ENCODE results near the gene EIF1.
"Not testable (repeated sequence)": the region's sequence is repeated elsewhere in the genome, so short reads cannot be mapped to it uniquely, and the experiment has no call there.

EIF1 gene

GRCh38 chr17:41688641-41689496 is at the start of gene EIF1:
Gene EIF1, plus strand, starts transcription at chr17:41688885. Its CDS starts 154 bp downstream, at chr17:41689039.
- DNase-seq, result peak; percentile 100

GRCh38 chr17:41638941-41639340 is 49.7 kb upstream of the EIF1 start:
- no peak for DNase-seq

- no peak for DNase-seq
Measured at GRCh38 chr17:41639492-41640473, 48.9 kb upstream of the EIF1 start.

GRCh38 chr17:41640596-41640995 is 48.1 kb upstream of the EIF1 start:
- DNase-seq, result not testable (repeated sequence)

GRCh38 chr17:41642252-41643156 is 46.2 kb upstream of the EIF1 start:
- DNase-seq, result no peak

GRCh38 chr17:41647038-41647813 is 41.5 kb upstream of the EIF1 start:
- DNase-seq, result no peak

- peak; percentile 83 to 90 for DNase-seq
Measured at GRCh38 chr17:41647940-41648410, 40.7 kb upstream of the EIF1 start.

- peak; percentile 76 to 84 for DNase-seq
Measured at GRCh38 chr17:41648411-41649195, 40.1 kb upstream of the EIF1 start.

GRCh38 chr17:41649923-41650519 is 38.7 kb upstream of the EIF1 start:
- DNase-seq, result no peak

GRCh38 chr17:41650794-41651624 is 37.7 kb upstream of the EIF1 start:
- DNase-seq, result no peak

GRCh38 chr17:41651625-41652460 is 36.8 kb upstream of the EIF1 start:
- DNase-seq, result no peak

GRCh38 chr17:41652461-41652970 is 36.2 kb upstream of the EIF1 start:
- no peak for DNase-seq

- DNase-seq, result no peak
Measured at GRCh38 chr17:41653421-41653820, 35.3 kb upstream of the EIF1 start.

- no peak for DNase-seq
Measured at GRCh38 chr17:41653892-41654677, 34.6 kb upstream of the EIF1 start.

- DNase-seq, result no peak
Measured at GRCh38 chr17:41654678-41655607, 33.7 kb upstream of the EIF1 start.

- DNase-seq, result no peak
Measured at GRCh38 chr17:41655611-41656111, 33.0 kb upstream of the EIF1 start.

Data from activated CD4-positive, alpha-beta T cell treated with anti-CD3 and anti-CD28 coated beads for 4 hours (primary cell).